Urinary bladder (tissue), 4 donors: Measurements from ENCODE around the gene MFSD11. TPM values are rescaled to one million over a fixed set of nuclear protein-coding genes. Genes with fewer than 3 reads are reported as not detected.
"Not testable (repeated sequence)": the region's sequence is repeated elsewhere in the genome, so short reads cannot be mapped to it uniquely, and the experiment has no call there.

Source experiments
- DNase-seq: peaks from one replicate; pipeline ENCODE4 v3.0.0-alpha.2; 2015; ENCODE audit errors: extremely low spot score
- H3K27ac ChIP-seq: one replicate; pipeline ENCODE4 v1.5.1; 2013; ENCODE audit warnings: low read depth, mild to moderate bottlenecking, moderate library complexity
- H3K36me3 ChIP-seq: one replicate; pipeline ENCODE4 v1.6.1; 2013; ENCODE audit warnings: mild to moderate bottlenecking, moderate library complexity; ENCODE audit not compliant: insufficient read depth
- H3K4me1 ChIP-seq: one replicate; pipeline ENCODE4 v1.6.1; 2013; ENCODE audit warnings: mild to moderate bottlenecking, moderate library complexity; ENCODE audit not compliant: insufficient read depth
- H3K4me3 ChIP-seq: one replicate; pipeline ENCODE4 v1.5.1; 2013; ENCODE audit warnings: low read depth, low read length
- WGBS: extraction: QIAGEN DNeasy Blood & Tissue Kit; methylation state at CpG from one replicate; pipeline ENCODE4 v1.1.7; 2013; 5-methylcytosine and 5-hydroxymethylcytosine counted together
- polyA plus RNA-seq: library from polyadenylated mRNA; stranded (reverse); fragments of 200-250 nt; gene quantifications from one replicate; pipeline ENCODE4 v1.2.3, GENCODE V29; 2013
- total RNA-seq: library from RNA; depleted of rRNA; stranded (reverse); fragments of >200 nt; gene quantifications from one replicate; pipeline ENCODE4 v1.2.3, GENCODE V29; 2014
- donor health status: healthy with polysubstance abuse.
- donor health status: healthy.

Gene MFSD11
- total and polyA plus RNA-seq, 2 donors = 16.6 to 69.5 TPM

DNA sequence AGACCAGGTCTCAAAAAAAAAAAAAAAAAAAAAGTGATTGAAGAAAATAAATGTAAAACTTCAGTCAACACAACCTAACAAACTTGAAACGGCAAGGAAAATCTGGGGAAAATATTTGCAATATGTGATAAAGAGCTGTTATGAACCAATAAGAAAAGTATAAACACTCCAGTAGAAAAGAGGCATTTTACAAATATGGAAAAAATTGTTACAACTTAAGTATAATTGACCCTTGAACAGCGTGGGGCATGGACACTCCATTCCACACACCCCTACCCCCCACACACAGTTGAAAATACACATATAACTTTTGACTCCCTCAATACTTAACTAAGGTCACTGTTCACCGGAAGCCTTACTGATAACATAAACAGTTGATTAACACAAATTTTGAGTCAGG, 20.7 kb downstream of the MFSD11 start:
- H3K27ac ChIP-seq = no peak overlapping the region
- H3K4me1 ChIP-seq = no peaks in the 10 kb centered on the region
- H3K4me3 ChIP-seq = no peak overlapping the region
- 99% methylated on average over 3 of the region's 3 CpGs for WGBS
- DNase-seq = no peak
- H3K36me3 ChIP-seq = peaks cover 4% of the 10 kb centered on the region

DNA sequence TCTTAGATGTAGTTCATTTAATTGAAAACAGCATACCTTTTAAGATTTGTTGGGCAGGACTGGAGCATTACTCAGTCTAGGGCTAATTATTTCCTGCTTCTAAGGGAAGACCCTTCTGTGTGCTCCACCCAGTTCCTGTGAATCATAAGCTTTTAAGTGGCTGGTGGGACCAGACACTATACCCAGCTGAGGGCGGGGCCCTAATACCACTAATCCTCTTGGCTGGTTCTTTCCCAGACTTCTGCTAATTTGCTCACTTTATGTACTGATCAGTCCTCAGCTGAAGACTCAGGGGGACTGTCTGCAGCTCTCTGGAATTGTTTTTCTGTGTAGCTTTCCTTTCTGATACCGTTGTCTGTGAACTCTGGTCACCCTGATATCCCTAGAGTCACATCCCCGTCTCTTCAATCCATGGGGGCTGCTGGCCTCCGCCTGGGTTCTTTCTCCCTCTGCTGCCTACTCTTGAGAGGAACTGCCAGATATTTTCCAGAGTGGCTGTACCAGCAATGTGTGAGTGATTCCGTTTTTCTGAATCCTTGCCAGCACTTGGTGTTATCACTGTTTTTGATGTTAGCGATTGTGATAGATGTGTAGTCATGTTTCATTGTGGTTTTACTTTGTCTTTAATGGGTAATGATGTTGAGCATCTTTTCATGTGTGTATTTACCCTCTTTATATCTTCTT, 35.1 kb downstream of the MFSD11 start:
- DNase-seq = no peak
- no peak overlapping the region for H3K4me3 ChIP-seq
- peaks cover 9% of the 10 kb centered on the region for H3K36me3 ChIP-seq
- 48% methylated on average over 6 of the region's 6 CpGs for WGBS
- no peaks in the 10 kb centered on the region for H3K4me1 ChIP-seq
- no peak overlapping the region for H3K27ac ChIP-seq

DNA sequence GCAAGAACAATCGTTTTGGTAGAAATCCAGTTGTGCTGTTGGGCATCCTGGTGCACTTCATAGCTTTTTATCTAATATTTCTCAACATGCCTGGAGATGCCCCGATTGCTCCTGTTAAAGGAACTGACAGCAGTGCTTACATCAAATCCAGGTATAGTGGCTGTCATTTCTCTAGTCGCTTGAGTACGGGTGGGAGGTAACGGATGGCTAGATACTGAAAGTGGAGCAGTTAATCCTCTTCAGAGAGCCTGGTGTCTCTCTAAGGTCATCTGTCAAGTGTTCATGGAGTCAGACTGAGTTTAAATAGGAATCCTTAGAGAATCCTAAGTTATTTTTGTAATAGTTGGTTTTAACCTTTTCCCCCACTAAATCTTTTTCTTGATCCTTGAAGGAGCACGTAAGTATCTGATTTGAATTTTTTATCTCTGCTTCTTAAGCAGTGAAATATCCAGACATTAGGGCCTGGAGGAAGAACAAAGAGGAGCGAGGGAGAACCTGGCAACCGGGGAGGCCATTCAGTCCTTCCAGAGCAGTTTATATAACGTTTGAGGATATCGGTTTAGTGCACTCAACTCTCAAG, 37.2 kb downstream of the MFSD11 start:
- Histone ChIP-seq H3K4me1 (no peaks in the 10 kb centered on the region), H3K4me3 (no peak overlapping the region), H3K27ac (no peak overlapping the region), H3K36me3 (peaks cover 9% of the 10 kb centered on the region)
- 69% methylated on average over 10 of the region's 10 CpGs for WGBS
- DNase-seq = no peak

DNA sequence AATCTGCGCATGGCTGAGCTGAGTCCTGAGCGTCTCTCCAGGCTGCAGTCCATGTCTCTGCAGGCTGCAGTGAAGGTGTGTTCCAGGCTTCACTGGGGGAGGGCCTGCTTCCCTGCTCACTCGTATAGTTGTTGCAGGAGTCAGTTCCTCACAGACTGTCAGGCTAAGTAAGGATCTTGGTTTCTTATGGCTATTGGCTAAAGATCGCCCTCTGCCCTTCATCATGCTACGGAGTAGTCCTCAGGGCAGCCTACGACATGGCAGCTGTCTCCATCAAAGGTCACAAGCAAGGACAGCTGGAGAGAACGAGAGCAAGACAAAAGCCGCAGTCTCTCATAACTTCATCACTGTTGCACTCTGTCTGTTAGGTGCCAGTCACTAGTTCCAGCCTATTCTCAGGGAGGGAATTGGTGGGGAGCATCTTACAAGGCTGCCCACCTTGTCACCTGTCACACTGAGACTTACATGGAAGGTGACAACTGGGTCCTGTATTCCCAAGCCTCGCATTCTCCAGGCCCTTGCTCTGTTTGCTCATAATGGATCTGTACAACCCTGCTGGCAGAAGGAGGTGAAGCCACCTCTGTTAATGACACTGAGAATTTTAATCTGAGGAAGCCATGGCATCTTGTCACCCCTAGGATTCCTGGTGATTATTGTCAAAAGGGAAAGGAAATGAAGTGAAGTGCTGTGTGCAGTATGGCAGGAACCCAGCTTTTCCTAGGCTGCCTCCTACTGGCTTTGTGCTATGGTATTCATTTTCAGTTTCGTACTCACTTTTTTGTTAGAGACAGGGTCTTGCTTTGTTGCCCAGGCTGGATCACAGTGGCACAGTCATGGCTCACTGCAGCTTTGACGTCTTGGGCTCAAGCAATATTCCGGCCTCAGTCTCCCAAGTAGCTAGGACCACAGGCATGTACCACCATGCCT, 43.4 kb downstream of the MFSD11 start:
- Histone ChIP-seq H3K4me1 (no peaks in the 10 kb centered on the region), H3K36me3 (peaks cover 3% of the 10 kb centered on the region), H3K4me3 (no peak overlapping the region), H3K27ac (no peak overlapping the region)
- DNase-seq = no peak
- WGBS = 86% methylated on average over 12 of the region's 12 CpGs

DNA sequence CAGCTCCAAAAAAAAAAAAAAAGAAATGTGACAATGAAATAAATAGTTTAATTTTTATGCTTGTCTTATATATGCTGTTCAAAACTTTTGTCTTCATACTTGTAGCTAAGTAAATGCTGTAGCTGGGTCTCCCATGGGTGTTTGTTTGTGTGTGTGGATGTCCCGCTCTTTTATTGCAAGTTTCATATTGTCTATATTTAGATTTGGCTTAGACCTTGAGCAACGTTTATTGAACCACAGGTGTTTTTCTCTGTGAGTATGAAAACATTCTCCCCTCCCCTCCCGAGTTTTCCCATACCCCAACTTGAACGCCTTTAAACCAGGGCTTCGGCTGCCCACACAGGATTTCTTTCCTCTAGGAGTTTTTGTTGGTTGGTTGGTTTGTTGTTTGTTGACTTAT, 45.2 kb downstream of the MFSD11 start:
- peaks cover 3% of the 10 kb centered on the region for H3K36me3 ChIP-seq
- no peak for DNase-seq
- no peak overlapping the region for H3K4me3 ChIP-seq
- no peak overlapping the region for H3K27ac ChIP-seq
- WGBS = 80% methylated on average over 5 of the region's 5 CpGs
- no peaks in the 10 kb centered on the region for H3K4me1 ChIP-seq

DNA sequence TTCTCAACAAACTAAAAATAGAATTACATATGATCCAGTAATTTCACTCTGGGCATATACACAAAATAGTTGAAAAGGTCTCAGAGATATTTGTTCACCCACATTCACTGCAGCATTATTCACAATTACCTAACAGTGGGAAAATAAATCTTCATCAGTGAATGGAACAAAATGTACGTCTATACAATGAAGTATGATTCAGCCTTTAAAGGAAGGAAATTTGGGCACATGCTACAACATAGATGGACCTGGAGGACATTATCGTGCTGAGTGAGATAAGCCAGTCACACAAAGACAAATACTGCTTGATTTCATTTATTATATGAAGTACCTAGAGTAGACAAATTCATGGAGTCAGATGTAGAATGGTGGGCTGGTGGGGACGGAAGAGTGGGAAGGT, 47.0 kb downstream of the MFSD11 start:
- DNase-seq = no peak
- no peaks in the 10 kb centered on the region for H3K4me1 ChIP-seq
- no peak overlapping the region for H3K4me3 ChIP-seq
- no peak overlapping the region for H3K27ac ChIP-seq
- H3K36me3 ChIP-seq = peaks cover 3% of the 10 kb centered on the region
- WGBS = 75% methylated on average over 3 of the region's 3 CpGs

DNA sequence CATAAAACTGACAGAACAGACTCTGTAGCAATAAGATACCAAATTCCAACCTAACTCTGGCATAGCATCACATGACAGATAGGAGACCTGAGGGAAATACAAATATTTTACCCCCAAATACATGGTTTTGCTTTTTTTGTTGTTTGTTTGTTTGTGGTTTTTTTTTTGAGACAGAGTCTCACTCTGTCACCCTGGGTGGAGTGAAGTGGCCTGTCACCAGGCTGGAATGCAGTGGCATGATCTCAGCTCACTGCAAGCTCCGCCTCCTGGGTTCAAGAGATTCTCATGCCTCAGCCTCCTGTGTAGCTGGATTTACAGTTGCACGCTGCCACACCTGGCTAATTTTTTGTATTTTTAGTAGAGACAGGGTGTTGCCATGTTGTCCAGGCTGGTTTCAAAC, 49.9 kb downstream of the MFSD11 start:
- not testable (repeated sequence) for H3K27ac ChIP-seq
- WGBS = 93% methylated on average over 2 of the region's 2 CpGs

DNA sequence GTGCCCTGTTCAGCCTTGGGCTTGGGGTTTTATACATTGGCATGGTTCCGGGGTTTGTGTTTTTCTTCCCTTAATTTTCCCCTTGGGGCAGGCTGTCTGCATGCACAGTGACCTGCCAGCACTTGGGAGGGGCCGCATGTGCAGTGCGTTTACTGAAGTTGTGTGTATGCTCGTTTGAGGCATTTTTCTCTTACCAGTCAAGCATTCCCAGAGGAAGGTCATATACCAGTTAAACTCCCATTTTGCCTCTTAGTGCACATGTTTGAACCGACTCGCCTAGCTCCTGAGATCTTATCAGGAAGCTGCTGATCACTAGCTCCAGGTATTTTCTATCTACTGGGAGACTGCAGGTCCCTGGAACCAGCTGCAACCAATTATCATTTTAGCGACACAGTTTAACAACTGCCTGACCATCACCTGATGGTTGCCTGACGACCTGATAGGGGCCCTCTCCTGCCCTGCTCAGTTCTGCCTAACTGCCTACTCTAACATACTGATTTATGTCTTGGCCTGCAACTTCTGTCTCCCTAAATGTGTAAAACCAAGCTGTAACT, 51.4 kb downstream of the MFSD11 start:
- Histone ChIP-seq H3K4me1 (no peaks in the 10 kb centered on the region), H3K27ac (no peak overlapping the region), H3K4me3 (no peak overlapping the region), H3K36me3 (no peaks in the 10 kb centered on the region)
- 63% methylated on average over 8 of the region's 8 CpGs for WGBS
- no peak for DNase-seq

More for the DNA sequence above, 49.9 kb downstream of the MFSD11 start:
- not testable (repeated sequence) for H3K4me1 ChIP-seq, H3K36me3 ChIP-seq, DNase-seq, H3K4me3 ChIP-seq

DNA sequence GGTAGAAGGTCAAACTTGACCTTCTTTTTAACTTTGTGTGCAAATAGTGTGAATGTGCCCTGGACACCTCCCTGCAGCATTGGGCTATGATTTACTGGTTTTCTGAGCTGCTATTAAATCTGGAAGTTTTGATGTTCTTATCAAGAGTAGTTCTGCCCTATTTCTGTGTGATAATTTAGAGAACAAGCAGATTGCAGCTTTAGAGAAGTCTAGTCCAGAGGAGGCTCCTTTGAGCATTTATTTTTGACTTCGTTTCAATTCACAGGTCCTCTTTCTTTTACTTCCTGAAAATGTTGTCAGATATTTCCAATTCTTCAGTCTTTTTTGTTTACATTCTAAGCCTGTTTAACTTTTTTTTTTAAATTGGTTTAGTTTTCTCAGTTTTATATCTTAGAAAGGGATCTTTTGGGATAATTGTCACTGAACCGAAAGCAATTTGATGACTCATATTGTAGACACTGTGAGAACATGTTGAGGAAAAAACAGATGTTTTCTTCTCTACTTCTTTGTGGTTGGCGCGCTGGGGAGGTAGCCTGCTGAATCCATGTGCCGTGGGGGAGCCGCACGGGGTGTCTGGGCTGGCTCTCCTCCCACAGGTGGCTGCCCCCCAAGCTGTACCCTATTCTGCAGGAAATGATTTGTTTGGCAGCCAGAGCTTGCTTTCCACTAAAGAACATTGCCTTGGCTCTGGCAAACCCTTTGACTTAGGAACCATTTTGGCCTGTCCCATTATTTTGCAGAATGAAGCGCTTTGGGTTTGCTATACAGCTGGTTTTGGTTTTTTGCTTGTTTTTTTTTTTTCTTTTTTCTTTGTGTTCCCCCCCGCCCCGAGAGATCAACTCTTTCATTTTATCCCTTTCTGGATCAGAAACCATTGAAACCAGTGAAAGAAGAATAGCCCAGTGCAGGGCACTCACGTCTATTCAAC, 53.4 kb downstream of the MFSD11 start:
- no peaks in the 10 kb centered on the region for H3K36me3 ChIP-seq
- 41% methylated on average over 11 of the region's 11 CpGs for WGBS
- no peak for DNase-seq
- no peaks in the 10 kb centered on the region for H3K4me1 ChIP-seq
- peak overlapping the region; percentile 40 for H3K27ac ChIP-seq
- no peak overlapping the region for H3K4me3 ChIP-seq

DNA sequence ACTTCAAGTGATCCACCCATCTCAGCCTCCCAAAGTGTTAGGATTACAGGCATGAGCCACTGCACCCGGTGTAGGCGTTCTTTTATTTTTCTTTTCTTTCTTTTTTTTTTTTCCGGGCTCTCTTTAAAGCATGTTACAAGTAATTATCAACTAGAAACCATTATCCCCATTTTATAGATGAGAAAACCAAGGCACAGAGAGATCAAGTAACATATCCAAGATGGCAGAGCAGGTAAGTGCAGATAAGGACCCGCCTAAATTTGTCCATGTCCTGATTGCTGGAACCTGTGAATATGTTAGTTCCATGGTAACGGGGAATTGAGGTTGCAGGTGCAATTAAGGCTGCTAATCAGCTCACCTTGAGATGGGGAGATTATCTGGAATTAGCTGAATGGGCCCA, 54.4 kb downstream of the MFSD11 start:
- DNase-seq = no peak
- H3K36me3 ChIP-seq = no peaks in the 10 kb centered on the region
- no peaks in the 10 kb centered on the region for H3K4me1 ChIP-seq
- H3K27ac ChIP-seq = no peak overlapping the region
- H3K4me3 ChIP-seq = no peak overlapping the region
- WGBS = 98% methylated on average over 5 of the region's 5 CpGs

DNA sequence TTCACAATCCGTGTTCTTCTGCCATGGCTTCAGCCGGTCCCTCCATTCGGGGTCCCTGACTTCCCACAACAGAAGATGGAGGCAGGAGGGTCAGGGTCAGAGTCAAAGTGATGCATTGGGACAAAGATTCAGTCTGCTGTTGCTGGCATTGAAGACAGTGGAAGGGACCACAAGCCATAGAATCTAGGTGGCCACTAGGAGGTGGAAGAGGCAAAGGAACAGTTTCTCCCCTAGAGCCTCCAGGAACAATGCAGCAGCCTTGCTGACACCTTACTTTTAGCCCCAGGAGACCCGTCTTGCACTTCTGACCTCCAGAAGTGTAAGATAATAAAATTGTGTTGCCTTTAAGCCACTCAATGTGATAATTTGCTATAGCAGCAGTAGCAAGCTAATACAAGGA, 55.9 kb downstream of the MFSD11 start:
- Histone ChIP-seq H3K36me3 (no peaks in the 10 kb centered on the region), H3K4me1 (no peaks in the 10 kb centered on the region), H3K27ac (no peak overlapping the region), H3K4me3 (no peak overlapping the region)
- DNase-seq = no peak
- WGBS = 82% methylated on average over 4 of the region's 4 CpGs

DNA sequence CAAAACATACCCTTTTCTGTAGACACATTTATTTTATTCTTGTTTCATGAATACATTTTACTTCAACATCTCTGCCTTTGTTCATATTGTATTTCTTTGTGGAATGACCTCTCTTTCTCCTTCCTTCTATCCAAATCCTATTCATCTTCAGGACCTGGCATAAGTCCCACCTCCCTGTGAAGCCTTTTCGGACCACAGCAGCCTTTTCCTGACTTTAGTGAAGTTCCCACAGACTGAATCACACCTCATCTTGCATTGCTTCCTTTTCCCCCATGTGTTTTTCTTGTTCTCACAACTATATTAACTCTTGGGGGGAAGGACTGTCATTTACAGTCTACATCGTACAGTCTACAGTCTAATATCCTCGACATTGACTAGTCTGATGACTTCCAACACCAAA, 58.2 kb downstream of the MFSD11 start:
- H3K27ac ChIP-seq = no peak overlapping the region
- no peak for DNase-seq
- 88% methylated on average over 3 of the region's 3 CpGs for WGBS
- no peaks in the 10 kb centered on the region for H3K4me1 ChIP-seq
- no peaks in the 10 kb centered on the region for H3K36me3 ChIP-seq
- H3K4me3 ChIP-seq = no peak overlapping the region
